ENCODE data around the gene ANKRD63.
A peak's percentile ranks its signal among the peaks of the same experiment; 100 is the strongest.

- TF ChIP-seq, protein P1, sequence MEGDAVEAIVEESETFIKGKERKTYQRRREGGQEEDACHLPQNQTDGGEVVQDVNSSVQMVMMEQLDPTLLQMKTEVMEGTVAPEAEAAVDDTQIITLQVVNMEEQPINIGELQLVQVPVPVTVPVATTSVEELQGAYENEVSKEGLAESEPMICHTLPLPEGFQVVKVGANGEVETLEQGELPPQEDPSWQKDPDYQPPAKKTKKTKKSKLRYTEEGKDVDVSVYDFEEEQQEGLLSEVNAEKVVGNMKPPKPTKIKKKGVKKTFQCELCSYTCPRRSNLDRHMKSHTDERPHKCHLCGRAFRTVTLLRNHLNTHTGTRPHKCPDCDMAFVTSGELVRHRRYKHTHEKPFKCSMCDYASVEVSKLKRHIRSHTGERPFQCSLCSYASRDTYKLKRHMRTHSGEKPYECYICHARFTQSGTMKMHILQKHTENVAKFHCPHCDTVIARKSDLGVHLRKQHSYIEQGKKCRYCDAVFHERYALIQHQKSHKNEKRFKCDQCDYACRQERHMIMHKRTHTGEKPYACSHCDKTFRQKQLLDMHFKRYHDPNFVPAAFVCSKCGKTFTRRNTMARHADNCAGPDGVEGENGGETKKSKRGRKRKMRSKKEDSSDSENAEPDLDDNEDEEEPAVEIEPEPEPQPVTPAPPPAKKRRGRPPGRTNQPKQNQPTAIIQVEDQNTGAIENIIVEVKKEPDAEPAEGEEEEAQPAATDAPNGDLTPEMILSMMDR (IDR thresholded peaks at IDR 0.05; ENCODE audit: low read depth, low read length, missing input control) = peak; percentile 94
- TF ChIP-seq, protein P2, sequence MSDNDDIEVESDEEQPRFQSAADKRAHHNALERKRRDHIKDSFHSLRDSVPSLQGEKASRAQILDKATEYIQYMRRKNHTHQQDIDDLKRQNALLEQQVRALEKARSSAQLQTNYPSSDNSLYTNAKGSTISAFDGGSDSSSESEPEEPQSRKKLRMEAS (IDR thresholded peaks at IDR 0.05) = no peak
- TF ChIP-seq, protein P3, sequence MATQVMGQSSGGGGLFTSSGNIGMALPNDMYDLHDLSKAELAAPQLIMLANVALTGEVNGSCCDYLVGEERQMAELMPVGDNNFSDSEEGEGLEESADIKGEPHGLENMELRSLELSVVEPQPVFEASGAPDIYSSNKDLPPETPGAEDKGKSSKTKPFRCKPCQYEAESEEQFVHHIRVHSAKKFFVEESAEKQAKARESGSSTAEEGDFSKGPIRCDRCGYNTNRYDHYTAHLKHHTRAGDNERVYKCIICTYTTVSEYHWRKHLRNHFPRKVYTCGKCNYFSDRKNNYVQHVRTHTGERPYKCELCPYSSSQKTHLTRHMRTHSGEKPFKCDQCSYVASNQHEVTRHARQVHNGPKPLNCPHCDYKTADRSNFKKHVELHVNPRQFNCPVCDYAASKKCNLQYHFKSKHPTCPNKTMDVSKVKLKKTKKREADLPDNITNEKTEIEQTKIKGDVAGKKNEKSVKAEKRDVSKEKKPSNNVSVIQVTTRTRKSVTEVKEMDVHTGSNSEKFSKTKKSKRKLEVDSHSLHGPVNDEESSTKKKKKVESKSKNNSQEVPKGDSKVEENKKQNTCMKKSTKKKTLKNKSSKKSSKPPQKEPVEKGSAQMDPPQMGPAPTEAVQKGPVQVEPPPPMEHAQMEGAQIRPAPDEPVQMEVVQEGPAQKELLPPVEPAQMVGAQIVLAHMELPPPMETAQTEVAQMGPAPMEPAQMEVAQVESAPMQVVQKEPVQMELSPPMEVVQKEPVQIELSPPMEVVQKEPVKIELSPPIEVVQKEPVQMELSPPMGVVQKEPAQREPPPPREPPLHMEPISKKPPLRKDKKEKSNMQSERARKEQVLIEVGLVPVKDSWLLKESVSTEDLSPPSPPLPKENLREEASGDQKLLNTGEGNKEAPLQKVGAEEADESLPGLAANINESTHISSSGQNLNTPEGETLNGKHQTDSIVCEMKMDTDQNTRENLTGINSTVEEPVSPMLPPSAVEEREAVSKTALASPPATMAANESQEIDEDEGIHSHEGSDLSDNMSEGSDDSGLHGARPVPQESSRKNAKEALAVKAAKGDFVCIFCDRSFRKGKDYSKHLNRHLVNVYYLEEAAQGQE (IDR thresholded peaks at IDR 0.05) = no peak
- TF ChIP-seq RAD21 (IDR thresholded peaks at IDR 0.05) (peak; percentile 84 to 85), YY1 (IDR thresholded peaks at IDR 0.05) (peak; percentile 49), TAF1 (conservative IDR thresholded peaks at IDR 0.05) (no peak), JUND (IDR thresholded peaks at IDR 0.05) (no peak), GABPA (IDR thresholded peaks at IDR 0.05 in 1 of 2, conservative IDR thresholded peaks at IDR 0.05 in 1 of 2) (no peak), SP1 (IDR thresholded peaks at IDR 0.05) (no peak), ATF3 (IDR thresholded peaks at IDR 0.05) (no peak), HNF4A (conservative IDR thresholded peaks at IDR 0.05) (no peak), RXRA (IDR thresholded peaks at IDR 0.05) (no peak)
- TF ChIP-seq, protein P4, sequence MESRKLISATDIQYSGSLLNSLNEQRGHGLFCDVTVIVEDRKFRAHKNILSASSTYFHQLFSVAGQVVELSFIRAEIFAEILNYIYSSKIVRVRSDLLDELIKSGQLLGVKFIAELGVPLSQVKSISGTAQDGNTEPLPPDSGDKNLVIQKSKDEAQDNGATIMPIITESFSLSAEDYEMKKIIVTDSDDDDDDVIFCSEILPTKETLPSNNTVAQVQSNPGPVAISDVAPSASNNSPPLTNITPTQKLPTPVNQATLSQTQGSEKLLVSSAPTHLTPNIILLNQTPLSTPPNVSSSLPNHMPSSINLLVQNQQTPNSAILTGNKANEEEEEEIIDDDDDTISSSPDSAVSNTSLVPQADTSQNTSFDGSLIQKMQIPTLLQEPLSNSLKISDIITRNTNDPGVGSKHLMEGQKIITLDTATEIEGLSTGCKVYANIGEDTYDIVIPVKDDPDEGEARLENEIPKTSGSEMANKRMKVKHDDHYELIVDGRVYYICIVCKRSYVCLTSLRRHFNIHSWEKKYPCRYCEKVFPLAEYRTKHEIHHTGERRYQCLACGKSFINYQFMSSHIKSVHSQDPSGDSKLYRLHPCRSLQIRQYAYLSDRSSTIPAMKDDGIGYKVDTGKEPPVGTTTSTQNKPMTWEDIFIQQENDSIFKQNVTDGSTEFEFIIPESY (IDR thresholded peaks at IDR 0.05) = no peak
Measured at GRCh38 chr15:40320931-40321371, 38.1 kb upstream of the ANKRD63 start.
